OCI-M2 (cell line): ENCODE data around the gene SYT1.

Experiments used
- DNase-seq: peaks from one replicate; lab custom pipeline; 2025; ENCODE audit not compliant: unreplicated experiment; lab: John Stamatoyannopoulos, UW

The SYT1 gene

DNA sequence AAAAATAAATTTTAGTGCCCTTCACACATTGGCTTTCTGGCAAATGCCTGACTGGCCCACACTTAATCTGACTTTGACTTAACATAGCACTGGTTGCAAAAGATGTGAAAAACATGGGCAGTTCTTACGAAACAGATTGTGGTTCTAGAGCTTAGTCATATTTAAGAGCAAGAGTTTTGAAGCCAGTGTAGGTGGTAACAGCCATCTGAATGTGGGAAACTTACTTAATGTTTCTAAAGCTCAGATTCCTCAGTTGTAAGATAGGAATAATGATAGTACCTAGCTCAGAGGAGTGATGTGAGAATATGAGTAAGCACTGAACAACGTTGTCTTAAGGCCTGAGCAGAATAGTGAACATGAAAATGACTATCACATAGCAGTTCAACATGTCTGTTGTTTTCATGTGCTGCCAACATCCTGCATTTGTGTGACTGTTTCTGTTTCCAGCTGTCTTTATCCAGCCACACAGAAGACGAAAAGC, 262.7 kb downstream of the SYT1 start:
- no peak for DNase-seq

DNA sequence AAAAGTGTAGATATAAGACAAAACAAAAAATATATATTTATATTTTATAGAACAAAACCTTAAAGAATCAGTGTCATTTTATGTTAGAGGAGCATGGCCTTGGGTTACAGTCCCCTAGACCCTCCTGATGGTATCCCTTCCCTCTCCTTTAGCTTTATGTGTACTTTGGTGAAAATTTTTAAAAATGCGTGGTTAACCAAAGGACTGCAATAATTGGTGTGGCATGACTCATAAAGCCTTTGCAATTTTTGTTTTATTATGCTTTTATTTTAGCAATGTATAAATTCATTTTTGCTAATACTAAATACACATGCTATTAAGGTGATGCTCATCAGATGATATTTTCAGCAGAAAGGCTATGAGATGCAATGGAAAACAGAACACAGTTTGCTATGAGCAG, 264.4 kb downstream of the SYT1 start:
- no peak for DNase-seq

DNA sequence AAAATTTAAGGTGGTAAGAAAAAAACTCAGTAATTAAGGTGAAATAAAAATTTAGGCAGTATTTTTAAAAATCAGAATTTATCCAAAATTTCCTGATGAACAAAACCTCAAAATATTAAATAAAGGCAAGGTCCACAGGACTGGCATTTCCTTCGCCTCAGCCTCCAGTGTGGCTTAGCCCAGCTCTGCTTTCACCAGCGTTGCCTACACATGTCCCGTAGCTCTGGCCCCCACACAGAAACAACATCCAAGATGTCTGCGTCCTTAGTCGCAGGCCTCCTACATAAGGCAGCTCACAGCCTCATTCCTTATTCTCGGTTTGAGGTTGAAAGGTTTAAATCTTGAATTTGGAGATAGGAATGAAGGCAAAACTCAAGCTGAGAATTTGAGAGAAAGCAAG, 274.3 kb downstream of the SYT1 start:
- no peak for DNase-seq

DNA sequence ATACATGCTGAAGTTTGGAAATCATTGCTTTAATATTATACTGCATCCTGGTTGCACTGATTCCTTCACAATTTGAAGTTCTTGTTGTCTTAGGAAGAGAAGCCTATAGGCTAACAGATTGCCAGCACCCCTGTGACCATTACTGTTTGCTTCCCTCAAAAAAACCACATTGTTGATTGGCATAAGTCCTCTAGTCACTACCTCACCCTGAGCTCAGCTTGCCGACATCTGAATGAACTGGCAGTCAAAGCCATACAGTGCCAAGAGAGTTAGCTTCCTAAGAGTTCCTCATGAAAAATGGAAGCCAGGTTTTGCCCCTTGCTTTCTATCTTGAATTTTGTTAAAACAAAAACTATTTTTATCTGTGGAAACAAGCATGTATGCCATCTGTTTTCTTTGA, 276.1 kb downstream of the SYT1 start:
- no peak for DNase-seq

DNA sequence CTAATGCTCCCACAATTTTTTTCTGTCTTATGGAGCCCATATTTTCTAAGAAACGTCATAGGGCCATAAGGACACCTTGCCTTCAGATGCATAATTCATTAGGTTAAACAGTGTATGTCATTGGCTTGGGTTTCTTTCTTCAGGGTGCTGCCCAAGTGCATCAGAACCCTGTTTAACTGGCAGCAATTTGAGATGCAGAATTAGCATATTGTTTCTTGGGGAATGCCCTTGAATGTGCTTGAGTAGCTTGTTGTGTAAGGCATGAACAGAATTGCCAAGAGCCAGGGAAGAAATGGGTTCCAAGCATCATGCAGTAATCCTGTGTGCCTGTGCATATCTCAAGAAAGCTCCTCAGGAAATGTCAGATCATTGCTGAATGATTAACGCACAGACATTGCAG, 277.2 kb downstream of the SYT1 start:
- no peak for DNase-seq

DNA sequence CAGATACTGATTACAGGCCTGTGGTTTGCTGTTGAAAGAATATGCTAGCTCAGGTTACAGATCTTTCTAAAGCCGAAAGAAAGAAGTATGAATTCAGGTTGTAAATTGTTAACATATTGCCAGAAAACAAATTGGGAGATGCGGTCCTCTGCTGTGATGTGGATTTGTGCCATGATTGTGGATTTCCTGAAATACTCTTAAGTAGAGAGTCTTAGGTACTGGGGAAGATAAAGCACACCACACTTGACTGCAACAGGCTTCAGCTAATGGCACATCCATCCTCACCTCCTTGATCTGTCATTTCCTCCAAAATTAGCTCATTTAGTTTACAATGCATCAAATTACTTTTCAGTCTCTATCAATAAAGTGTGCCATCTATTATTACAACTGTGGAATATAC, 279.2 kb downstream of the SYT1 start:
- no peak for DNase-seq

DNA sequence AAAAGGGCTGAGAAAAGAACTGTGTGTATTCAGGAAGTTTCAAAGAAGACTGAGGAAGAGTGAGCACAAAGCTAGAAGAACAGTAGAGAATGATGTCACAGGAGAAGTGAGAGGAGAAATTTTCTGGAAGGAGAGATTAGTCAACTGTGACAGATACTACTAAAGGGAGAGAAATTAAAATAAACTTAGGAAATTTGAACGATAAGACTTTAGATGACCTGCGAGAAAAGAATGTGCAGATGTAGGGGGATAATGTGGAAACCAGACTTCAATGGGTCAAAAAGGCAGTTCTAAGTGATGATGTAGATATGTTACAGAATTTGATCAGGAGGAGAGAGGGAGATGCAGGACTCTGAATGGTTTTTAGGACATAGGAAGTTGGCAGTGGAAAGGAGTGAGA, 287.4 kb downstream of the SYT1 start:
- DNase-seq = no peak

DNA sequence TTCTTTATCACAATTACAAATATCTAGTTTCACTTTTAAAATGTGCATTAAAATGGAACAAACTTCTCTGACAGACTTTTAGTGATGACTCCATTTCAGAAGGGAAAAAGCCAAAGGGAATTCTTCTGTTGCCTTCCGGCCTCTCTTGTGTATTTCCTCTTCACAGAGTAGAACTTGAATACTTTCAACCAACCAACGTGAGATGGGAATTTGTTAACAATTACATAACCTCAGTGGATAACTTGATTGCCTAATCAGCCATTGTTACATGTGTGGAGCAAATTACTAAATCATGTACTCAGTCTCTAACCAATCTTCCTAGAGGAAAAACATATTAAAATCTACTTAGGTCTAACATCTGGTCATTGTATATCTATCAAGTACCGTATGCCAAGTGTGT, 291.1 kb downstream of the SYT1 start:
- DNase-seq = no peak

DNA sequence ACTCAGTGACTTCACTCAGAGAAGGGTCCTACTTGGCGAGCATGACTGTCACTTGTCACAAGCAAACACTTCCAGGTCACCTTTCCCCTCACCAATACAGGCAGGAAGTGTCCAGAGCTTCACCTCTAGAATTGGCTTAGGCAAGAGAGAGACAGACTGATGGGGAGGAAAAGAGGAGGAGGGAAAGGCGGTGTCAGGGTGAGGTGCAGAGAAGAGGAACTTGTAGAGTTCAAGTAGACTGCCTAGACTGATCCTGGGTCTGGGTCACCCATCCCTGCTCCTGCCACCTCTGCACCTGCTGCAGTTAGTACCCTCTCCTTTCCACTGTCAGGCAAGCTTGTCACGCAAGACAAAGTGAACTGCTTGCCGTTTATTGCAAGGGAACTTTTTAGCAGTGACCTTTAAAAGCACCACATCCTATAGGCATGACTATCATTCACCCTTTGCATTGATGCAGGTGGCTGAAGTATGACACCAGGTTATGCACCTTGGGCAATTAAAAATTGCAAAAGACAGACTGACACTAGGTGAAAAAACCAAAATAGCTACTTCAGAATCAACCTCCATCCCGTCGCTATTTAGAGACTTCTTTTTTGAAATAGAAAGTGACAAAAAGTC, 292.4 kb downstream of the SYT1 start:
- DNase-seq = no peak

DNA sequence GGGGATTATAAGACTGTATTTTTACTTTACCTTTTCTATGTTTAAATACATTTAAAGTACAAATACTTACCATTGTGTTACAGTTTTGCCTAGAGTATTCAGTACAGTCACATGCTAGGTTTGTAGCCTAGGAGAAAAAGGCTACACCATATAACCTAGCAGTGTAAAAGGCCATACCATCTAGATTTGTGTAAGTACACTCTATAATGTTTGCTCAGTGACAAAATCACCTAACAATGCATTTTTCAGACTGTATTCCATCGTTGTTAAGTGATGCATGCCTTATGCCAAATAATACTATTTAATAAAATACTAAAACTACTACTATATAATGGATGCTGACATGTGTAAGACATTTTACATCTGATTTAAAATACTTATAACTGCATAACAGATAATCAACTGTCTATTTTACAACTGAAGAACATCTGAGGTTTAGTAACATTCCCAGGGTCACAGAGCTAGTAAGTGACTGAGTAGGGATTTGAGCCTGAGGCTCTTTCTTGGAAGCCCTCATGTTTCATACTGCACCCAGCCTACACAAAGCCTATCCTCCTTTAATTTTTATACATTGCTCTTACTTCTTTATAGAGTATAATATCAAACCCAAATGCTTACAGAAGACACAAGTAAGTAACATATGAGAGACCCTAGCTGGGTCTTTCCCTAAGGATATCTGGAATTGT, 296.8 kb downstream of the SYT1 start:
- DNase-seq = no peak

DNA sequence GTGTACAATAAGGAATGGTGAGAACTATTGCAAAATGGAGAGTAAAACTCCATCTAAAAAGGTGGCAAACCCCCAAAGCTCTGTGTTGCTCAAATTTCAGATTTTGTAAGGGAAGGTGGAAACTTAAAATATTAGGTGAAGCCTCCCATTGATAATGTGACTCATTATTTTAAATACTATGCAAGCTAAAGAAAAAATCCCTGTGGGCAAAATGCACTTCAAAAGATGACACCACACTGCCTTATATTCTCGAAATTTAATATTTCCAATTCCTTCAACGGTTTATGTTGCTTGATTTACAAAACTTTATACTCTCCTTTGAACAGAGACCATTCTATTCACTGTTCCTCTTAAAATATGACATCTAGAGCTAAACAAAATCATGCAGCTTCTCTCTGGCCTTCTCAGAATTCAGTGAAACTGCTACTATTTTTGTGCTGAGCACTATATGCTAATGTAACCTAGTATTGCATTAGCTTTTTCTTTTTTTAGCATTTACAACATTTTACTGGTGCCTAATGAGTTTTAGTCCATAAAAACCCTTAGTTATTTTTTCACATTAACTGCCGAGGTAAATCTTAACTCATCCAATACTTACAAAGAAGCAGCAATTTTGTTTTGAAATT, 297.7 kb downstream of the SYT1 start:
- DNase-seq = no peak

DNA sequence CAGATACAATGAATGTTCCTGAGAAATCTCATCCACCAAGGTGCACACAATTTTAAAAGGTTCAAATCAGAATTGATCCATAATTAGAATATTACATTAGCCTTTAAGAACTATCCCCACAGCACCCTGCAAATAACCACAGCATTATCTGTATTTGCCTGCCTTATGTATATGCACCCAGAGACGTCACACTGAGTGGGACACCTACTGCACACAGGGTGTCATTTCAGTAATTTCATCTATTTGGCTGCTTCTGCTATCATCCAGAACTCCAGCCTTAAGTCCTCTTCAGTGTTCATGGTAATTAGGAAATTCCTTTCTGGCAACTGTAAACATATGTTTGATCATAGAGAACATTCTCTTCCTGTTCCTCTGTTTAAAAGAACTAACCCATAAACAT, 298.4 kb downstream of the SYT1 start:
- DNase-seq = no peak

DNA sequence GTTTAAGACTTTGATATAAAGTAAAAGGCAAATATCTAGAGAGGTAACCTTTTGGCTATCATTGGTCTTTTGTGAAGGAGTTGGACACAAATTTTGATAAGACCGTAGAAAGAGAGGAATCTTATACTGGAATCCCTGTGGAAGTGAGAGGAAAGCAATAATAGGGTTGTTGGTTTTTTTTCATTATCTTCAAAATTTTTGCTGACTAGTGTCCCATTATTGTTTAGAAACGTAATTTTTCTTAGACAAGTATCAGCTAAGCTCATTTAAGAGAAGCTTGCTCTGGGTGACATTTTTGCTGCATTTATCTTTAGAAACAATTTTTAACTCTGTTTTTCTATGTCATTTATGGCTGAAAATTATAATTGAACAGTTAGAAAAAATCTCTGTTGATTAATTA, 300.3 kb downstream of the SYT1 start:
- DNase-seq = no peak

DNA sequence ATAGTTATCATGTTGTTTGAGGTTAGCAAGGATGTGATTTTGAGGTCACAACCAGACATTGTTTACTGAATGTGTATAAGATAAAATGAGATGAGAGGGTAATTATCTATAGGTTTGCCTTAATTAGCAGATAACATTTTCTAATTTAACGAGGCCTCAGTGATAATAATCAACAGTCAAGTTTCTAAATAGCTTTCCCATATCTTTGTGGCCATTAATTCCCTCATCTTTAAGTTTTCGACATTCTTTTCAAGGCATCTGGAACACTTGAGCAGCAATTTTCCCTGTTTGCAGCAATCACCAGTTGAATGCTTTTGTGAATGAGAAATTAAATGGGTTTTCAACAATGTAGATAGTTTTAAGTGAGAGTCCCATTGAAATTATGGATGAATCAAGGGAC, 304.1 kb downstream of the SYT1 start:
- DNase-seq = no peak

DNA sequence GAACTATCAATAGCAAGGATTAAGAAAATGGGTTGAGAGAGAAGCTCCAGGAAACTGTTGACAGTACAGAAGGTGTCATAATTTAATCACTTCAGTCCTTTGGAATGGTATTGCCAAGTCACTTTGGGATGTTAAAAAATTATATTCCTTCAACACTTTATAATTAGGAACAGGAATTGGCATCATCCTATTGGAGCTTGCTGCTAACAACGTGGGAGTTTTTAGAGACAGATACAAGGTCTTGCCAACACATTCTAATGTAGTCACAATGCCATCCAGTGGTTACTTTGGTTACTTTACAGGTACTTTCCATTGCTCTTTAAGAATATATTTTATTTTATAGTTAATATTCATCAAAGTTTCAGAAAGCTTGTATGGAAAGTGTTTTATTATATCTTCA, 310.1 kb downstream of the SYT1 start:
- DNase-seq = no peak

DNA sequence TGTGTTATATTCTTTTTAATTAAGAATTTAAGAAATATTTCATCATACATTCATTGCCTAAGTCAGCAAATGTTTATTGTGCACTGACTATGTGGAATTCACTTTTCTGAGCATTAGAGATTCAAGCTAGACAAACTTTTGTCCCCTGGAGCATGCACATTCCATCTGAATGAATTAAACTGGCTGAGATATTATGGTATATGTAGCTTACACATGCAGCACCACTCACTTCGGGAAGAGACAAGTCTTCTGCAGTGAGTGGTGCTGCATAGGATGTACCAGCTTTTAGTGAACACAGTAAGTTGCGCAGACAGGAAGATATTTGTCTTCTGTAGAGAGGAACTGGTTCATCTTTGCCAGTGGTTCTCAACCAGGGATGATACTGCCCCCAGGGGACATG, 318.4 kb downstream of the SYT1 start:
- no peak for DNase-seq

DNA sequence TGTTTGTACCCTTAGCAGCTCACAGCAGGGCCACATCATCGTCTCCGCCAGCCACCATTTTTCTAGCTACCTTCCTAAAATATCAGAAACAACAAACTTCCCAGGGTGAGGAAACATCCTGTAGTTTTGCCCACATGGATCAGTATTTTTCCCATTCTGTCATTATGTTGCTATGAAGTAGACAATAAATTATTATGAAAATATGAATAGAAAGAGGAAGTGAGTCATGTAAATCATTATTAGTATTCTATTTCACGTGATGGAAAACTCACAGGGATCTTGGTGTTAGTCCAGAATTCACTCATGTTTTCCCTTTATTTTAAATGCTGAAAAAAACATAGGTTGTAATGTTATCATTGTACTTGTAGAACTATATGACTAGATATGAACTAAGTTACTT, 319.4 kb downstream of the SYT1 start:
- DNase-seq = no peak

DNA sequence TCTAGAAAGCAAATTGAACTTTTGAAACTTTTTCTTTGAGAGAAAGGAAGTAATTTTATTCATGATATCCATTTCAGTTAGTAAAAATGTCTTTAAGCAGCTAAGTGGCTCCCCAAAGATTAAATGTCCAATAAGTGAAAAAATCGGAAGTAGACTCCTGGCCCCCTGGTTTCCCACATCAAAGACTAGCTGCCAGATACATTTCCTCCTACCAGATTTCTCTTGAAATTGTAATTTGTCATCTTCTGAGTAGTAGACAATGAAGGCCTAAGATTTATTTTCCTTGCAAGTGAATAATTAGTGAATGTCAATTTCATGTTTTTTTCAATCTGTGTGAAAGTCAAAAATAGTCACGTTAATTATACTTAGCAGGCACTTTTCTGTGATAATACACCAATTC, 321.9 kb downstream of the SYT1 start:
- no peak for DNase-seq

DNA sequence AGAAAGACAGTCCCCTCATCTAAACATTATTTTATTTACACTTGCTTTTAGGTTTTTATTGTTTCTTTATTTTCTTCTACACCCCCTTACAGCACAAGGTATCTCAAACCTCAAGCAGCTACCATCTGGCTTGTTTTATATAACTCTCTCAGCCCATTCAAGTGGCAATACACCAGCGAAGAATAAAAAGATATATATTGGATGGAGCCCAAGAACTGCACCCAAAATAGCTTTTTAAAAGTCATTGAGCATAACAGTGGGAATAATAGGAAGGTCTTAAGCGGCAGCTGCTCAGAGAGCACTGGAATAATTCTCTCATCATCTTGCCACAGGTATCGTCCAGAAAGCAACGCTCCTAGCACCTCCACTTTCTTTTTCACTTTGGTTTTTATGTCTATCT, 322.5 kb downstream of the SYT1 start:
- DNase-seq = no peak

DNA sequence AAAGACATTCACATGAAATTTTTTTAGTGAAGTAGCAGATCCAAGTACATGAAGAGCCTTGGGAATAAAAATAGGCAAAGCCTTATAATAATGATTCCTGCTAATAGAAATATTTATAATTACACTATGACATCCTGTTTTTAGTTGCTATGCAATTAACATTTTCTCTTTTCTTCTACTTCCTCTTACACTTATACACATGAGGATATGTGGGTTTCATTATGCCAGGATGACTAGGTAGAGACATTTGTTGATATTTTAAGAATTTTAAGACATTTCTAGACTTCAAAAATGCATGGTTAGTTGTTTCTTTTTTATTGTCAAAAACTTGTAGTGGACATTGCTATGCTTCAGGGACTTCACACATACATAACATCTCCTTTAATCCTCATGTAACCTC, 326.8 kb downstream of the SYT1 start:
- DNase-seq = no peak

DNA sequence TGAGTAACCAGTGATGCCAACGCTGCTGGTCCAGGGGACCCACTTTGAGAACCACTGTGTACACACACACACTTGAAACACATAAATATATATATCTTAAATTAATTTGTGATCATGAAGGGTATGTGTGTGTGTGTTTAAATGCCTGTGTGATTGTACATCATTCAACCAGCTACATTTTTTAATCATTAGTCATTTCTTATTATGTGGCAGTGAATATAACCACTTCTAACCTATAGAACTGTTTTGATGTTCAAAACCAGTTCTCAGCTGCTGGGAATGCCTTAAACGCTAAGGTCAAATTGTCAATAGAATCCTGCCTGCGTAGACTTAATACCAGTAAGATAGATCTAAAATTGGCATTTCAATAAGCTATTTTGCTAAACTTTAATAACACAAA, 330.0 kb downstream of the SYT1 start:
- DNase-seq = no peak

DNA sequence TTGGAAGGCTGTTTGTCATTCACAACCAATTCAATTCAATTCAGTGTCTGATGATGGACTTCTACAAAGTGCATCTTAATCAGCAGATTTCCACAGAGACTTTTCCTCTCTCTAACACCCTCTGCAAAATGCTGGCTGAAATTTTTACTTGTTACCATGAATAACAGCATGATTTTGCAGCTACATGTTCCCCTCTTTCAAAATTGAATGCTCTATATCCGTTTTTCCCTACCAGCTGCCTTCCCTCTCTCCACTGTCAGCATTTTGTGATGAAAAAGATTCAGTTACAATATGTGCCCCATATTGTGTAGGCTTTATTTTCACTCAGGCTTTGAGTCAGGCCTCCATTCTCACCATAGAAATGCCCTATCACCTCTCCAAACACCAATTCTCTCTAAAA, 334.6 kb downstream of the SYT1 start:
- DNase-seq = no peak

DNA sequence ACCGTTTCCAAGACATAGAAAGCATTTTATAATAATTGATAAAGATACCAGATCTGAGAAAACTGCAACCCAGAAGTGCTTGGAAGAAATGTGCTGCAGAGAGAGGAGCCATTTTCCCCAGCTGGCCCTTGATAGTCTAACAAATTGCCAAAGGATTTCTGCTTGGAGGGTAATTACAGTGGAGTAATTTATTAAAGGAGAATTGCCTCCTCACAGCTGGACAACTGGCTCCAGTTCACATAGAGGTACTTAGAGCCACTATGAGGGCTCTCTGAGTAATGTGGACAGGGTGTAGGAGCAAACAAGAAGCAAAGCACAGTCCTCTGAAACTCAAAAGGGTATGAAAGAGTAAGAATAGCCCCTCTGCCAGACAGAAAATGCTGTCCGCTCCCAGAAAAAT, 335.6 kb downstream of the SYT1 start:
- DNase-seq = no peak
